Keratinocyte (primary cell): ENCODE measurements around the gene LRRC71. TPM values are rescaled to one million over a fixed set of nuclear protein-coding genes. Genes with fewer than 3 reads are reported as not detected.

Experiments
- DNase-seq: peaks from one replicate; pipeline ENCODE4 v3.0.0-alpha.2; 2011; ENCODE audit warnings: low read depth, missing footprints, low spot score
- FAIRE-seq: peaks from 2 replicates; lab custom pipeline; 2011; peaks lifted over from hg19 to GRCh38; lab: Jason Lieb, UNC
- H2AFZ ChIP-seq: 2 replicates; pipeline ENCODE4 v1.6.0; 2012; ENCODE audit warnings: low read length, control low read depth, inconsistent platforms; ENCODE audit not compliant: control insufficient read depth
- H3K27ac ChIP-seq: 2 replicates; pipeline ENCODE4 v1.5.1; 2011; ENCODE audit warnings: low read length; ENCODE audit not compliant: control insufficient read depth, insufficient read depth
- H3K27me3 ChIP-seq: 3 replicates; pipeline ENCODE4 v1.6.0; 2011; ENCODE audit warnings: low read length; ENCODE audit not compliant: control insufficient read depth, insufficient read depth; ENCODE audit errors: extremely low read depth
- H3K36me3 ChIP-seq, 2 experiments: 2 replicates in 1 of 2; 3 replicates in 1 of 2; pipeline ENCODE4 v1.5.1; 2011; ENCODE audit warnings: low read length in 2 of 2, mild to moderate bottlenecking in 1 of 2; ENCODE audit not compliant: control insufficient read depth in 2 of 2, insufficient read depth in 2 of 2; ENCODE audit errors: extremely low read depth in 1 of 2
- H3K4me1 ChIP-seq: 3 replicates; pipeline ENCODE4 v1.5.1; 2011; ENCODE audit warnings: low read length; ENCODE audit not compliant: control insufficient read depth, insufficient read depth; ENCODE audit errors: extremely low read depth
- H3K4me2 ChIP-seq: 3 replicates; pipeline ENCODE4 v1.6.0; 2011; ENCODE audit warnings: low read depth, low read length; ENCODE audit not compliant: control insufficient read depth, insufficient read depth; ENCODE audit errors: extremely low read depth
- H3K4me3 ChIP-seq, 3 experiments: fragments of 200-600 bp in 1 of 3; sonication (generic) in 1 of 3; 2 replicates in 2 of 3; 3 replicates in 1 of 3; pipeline ENCODE4 v1.5.1; 2011 to 2016; ENCODE audit warnings: low read length in 3 of 3, mild to moderate bottlenecking in 3 of 3, control low read depth in 2 of 3, inconsistent platforms in 1 of 3, low read depth in 1 of 3, mixed read lengths in 1 of 3, mixed run types in 1 of 3, moderate library complexity in 1 of 3; ENCODE audit not compliant: control insufficient read depth in 2 of 3, insufficient read depth in 2 of 3; ENCODE audit errors: extremely low read depth in 1 of 3
- H3K79me2 ChIP-seq: 2 replicates; pipeline ENCODE4 v1.6.0; 2012; ENCODE audit warnings: low read length; ENCODE audit not compliant: control insufficient read depth, insufficient read depth
- H3K9ac ChIP-seq: 3 replicates; pipeline ENCODE4 v1.6.0; 2011; ENCODE audit warnings: low read length; ENCODE audit not compliant: control insufficient read depth, insufficient read depth; ENCODE audit errors: extremely low read depth
- H3K9me1 ChIP-seq: 3 replicates; pipeline ENCODE4 v1.6.0; 2011; ENCODE audit warnings: low read length; ENCODE audit not compliant: control insufficient read depth, insufficient read depth; ENCODE audit errors: extremely low read depth
- H3K9me3 ChIP-seq: 2 replicates; pipeline ENCODE4 v1.5.1; 2012; ENCODE audit warnings: low read depth, low read length; ENCODE audit not compliant: control insufficient read depth
- H4K20me1 ChIP-seq: 3 replicates; pipeline ENCODE4 v1.6.0; 2011; ENCODE audit warnings: low read length; ENCODE audit not compliant: control insufficient read depth, insufficient read depth; ENCODE audit errors: extremely low read depth
- CTCF ChIP-seq, 3 experiments: IDR thresholded peaks in 1 of 3; conservative IDR thresholded peaks in 1 of 3; optimal IDR thresholded peaks in 1 of 3; 2 replicates in 2 of 3; 3 replicates in 1 of 3; pipeline versions ENCODE3 to v1.5.1; 2011; ENCODE audit warnings: low read length in 3 of 3, mild to moderate bottlenecking in 3 of 3, moderate library complexity in 2 of 3, control low read depth in 1 of 3, inconsistent platforms in 1 of 3; ENCODE audit not compliant: insufficient read depth in 2 of 3; ENCODE audit errors: extremely low read depth in 1 of 3
- EZH2 ChIP-seq: IDR thresholded peaks from one replicate; pipeline ENCODE4 v1.6.1; 2012; ENCODE audit warnings: inconsistent platforms, mild to moderate bottlenecking, low read length, moderate library complexity
- dilution Hi-C: fragments of 300-500 bp; cut with MboI; formaldehyde crosslinking; loops from one replicate; pipeline ENCODE4 v1.7.0; 2020; ENCODE audit warnings: low sequenced_read_pairs; ENCODE audit not compliant: extremely low pct_ligation_motif_present
- polyA plus RNA-seq, 5 experiments: library from polyadenylated mRNA; depleted of rRNA in 3 of 5; stranded (reverse) in 3 of 5; stranded (forward) in 1 of 5; unstranded in 1 of 5; fragments of >200 nt; gene quantifications; 1 replicate in 1 of 5; 2 replicates in 3 of 5; 3 replicates in 1 of 5; pipeline versions ENCODE4 v1.2.1 to v1.2.3, GENCODE V29; 2011 to 2012; ENCODE audit warnings: missing spikeins in 2 of 5, low read depth in 1 of 5, low replicate concordance in 1 of 5

LRRC71 gene
- polyA plus RNA-seq, 1 donor (not counting 4 experiments of a cell fraction or from before 2014, with no cell fraction given) = not detected

GRCh38 chr1:156944848-156945247 is 24.4 kb downstream of the LRRC71 start:
- H3K4me2 ChIP-seq = no peak overlapping the region
- no peak overlapping the region for H3K9ac ChIP-seq
- peaks cover 5% of the 10 kb centered on the region for H3K4me1 ChIP-seq
- FAIRE-seq (no peak), DNase-seq (no peak)
- H3K9me3 ChIP-seq = no peaks in the 10 kb centered on the region
- H3K27ac ChIP-seq = no peak overlapping the region
- dilution Hi-C loops = no loop called here
- peaks cover 2% of the 10 kb centered on the region for H3K9me1 ChIP-seq
- peaks cover 10 to 36% of the 10 kb centered on the region in 2 experiments for H3K36me3 ChIP-seq
- no peak for TF ChIP-seq EZH2
- TF ChIP-seq CTCF (optimal IDR thresholded peaks at IDR 0.05 in 1 of 3, IDR thresholded peaks at IDR 0.05 in 1 of 3, conservative IDR thresholded peaks at IDR 0.05 in 1 of 3; ENCODE audit: extremely low read depth in 1 of 3, insufficient read depth in 2 of 3, low read length in 3 of 3) = no peak
- H3K27me3 ChIP-seq = no peaks in the 10 kb centered on the region
- H3K79me2 ChIP-seq = no peaks in the 10 kb centered on the region
- H2AFZ ChIP-seq = no peak overlapping the region
- H4K20me1 ChIP-seq = no peaks in the 10 kb centered on the region
- H3K4me3 ChIP-seq = no peak overlapping the region

- H3K9me3 ChIP-seq = no peaks in the 10 kb centered on the region
- H3K4me1 ChIP-seq = peaks cover 5% of the 10 kb centered on the region
- H3K27ac ChIP-seq = no peak overlapping the region
- no peaks in the 10 kb centered on the region for H3K79me2 ChIP-seq
- no peak overlapping the region for H3K4me3 ChIP-seq
- no peak overlapping the region for H3K4me2 ChIP-seq
- H4K20me1 ChIP-seq = no peaks in the 10 kb centered on the region
- peaks cover 2% of the 10 kb centered on the region for H3K9me1 ChIP-seq
- TF ChIP-seq EZH2 (no peak), CTCF (optimal IDR thresholded peaks at IDR 0.05 in 1 of 3, IDR thresholded peaks at IDR 0.05 in 1 of 3, conservative IDR thresholded peaks at IDR 0.05 in 1 of 3; ENCODE audit: extremely low read depth in 1 of 3, insufficient read depth in 2 of 3, low read length in 3 of 3) (no peak)
- H3K27me3 ChIP-seq = no peaks in the 10 kb centered on the region
- peaks cover 10 to 33% of the 10 kb centered on the region in 2 experiments for H3K36me3 ChIP-seq
- dilution Hi-C loops = no loop called here
- DNase-seq (no peak), FAIRE-seq (peak; percentile 91)
- H2AFZ ChIP-seq = no peak overlapping the region
- no peak overlapping the region for H3K9ac ChIP-seq
Observed at GRCh38 chr1:156945881-156946661, 25.6 kb downstream of the LRRC71 start.
